Osteoblast (primary cell): ENCODE measurements around the gene LNX1. TPM values are rescaled to one million over a fixed set of nuclear protein-coding genes. Genes with fewer than 3 reads are reported as not detected.

ENCODE experiments used
- DNase-seq: peaks from one replicate; pipeline ENCODE4 v3.0.0; 2011; ENCODE audit warnings: low spot score, mixed read lengths; ENCODE audit not compliant: insufficient read length; ENCODE audit errors: missing footprints
- H2AFZ ChIP-seq: 2 replicates; pipeline ENCODE4 v1.6.0; 2011; ENCODE audit warnings: mild to moderate bottlenecking, low read length
- H3K27ac ChIP-seq: 2 replicates; pipeline ENCODE4 v1.5.1; 2011; ENCODE audit warnings: mild to moderate bottlenecking, low read depth, low read length, moderate library complexity
- H3K27me3 ChIP-seq: 2 replicates; pipeline ENCODE4 v1.6.0; 2012; ENCODE audit warnings: mild to moderate bottlenecking, control low read depth, inconsistent platforms, low read length, moderate library complexity; ENCODE audit not compliant: insufficient read depth
- H3K36me3 ChIP-seq: 2 replicates; pipeline ENCODE4 v1.5.1; 2011; ENCODE audit warnings: mild to moderate bottlenecking, low read length, control low read depth, moderate library complexity; ENCODE audit not compliant: insufficient read depth
- H3K4me1 ChIP-seq: 2 replicates; pipeline ENCODE4 v1.5.1; 2011; ENCODE audit warnings: mild to moderate bottlenecking, low read length, control low read depth, moderate library complexity; ENCODE audit not compliant: insufficient read depth
- H3K4me2 ChIP-seq: 2 replicates; pipeline ENCODE4 v1.6.0; 2011; ENCODE audit warnings: mild to moderate bottlenecking, low read length; ENCODE audit not compliant: insufficient read depth
- H3K4me3 ChIP-seq: fragments of 200-600 bp; sonication (generic); 3 replicates; pipeline ENCODE4 v1.5.1; 2012; ENCODE audit warnings: mild to moderate bottlenecking, low read length, inconsistent platforms; ENCODE audit not compliant: insufficient read depth
- H3K79me2 ChIP-seq: 2 replicates; pipeline ENCODE4 v1.6.0; 2012; ENCODE audit warnings: mild to moderate bottlenecking, low read length, control low read depth, inconsistent platforms; ENCODE audit not compliant: insufficient read depth
- H3K9me3 ChIP-seq: 2 replicates; pipeline ENCODE4 v1.5.1; 2011; ENCODE audit warnings: low read depth, low read length, control low read depth
- H4K20me1 ChIP-seq: 2 replicates; pipeline ENCODE4 v1.6.0; 2012; ENCODE audit warnings: mild to moderate bottlenecking, low read length, control low read depth; ENCODE audit not compliant: insufficient read depth
- total RNA-seq: library from RNA; depleted of rRNA; stranded (reverse); fragments of >200 nt; gene quantifications from 2 replicates; pipeline ENCODE4 v1.2.3, GENCODE V29; 2012
- TF ChIP-seq, protein P1 (sequence below): IDR thresholded peaks from 2 replicates; pipeline ENCODE4 v1.5.1; 2011; ENCODE audit warnings: mild to moderate bottlenecking, low read depth, low read length, moderate library complexity; ENCODE audit errors: extremely low read depth

LNX1 gene
- total RNA-seq, 1 donor, result 9.8 TPM

GRCh38 chr4:53562409-53562808, 28.9 kb downstream of the LNX1 start:
- H3K27ac ChIP-seq, result no peak overlapping the region
- H3K27me3 ChIP-seq, result no peaks in the 10 kb centered on the region
- DNase-seq, result no peak
- TF ChIP-seq, protein P1, sequence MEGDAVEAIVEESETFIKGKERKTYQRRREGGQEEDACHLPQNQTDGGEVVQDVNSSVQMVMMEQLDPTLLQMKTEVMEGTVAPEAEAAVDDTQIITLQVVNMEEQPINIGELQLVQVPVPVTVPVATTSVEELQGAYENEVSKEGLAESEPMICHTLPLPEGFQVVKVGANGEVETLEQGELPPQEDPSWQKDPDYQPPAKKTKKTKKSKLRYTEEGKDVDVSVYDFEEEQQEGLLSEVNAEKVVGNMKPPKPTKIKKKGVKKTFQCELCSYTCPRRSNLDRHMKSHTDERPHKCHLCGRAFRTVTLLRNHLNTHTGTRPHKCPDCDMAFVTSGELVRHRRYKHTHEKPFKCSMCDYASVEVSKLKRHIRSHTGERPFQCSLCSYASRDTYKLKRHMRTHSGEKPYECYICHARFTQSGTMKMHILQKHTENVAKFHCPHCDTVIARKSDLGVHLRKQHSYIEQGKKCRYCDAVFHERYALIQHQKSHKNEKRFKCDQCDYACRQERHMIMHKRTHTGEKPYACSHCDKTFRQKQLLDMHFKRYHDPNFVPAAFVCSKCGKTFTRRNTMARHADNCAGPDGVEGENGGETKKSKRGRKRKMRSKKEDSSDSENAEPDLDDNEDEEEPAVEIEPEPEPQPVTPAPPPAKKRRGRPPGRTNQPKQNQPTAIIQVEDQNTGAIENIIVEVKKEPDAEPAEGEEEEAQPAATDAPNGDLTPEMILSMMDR, result no peak
- no peaks in the 10 kb centered on the region for H3K9me3 ChIP-seq
- no peak overlapping the region for H3K4me2 ChIP-seq
- no peak overlapping the region for H2AFZ ChIP-seq
- H3K4me3 ChIP-seq, result no peak overlapping the region
- no peaks in the 10 kb centered on the region for H3K36me3 ChIP-seq
- H3K79me2 ChIP-seq, result no peaks in the 10 kb centered on the region
- peaks cover 22% of the 10 kb centered on the region for H3K4me1 ChIP-seq
- H4K20me1 ChIP-seq, result no peaks in the 10 kb centered on the region

- no peak overlapping the region for H3K27ac ChIP-seq
- H3K4me2 ChIP-seq, result no peak overlapping the region
- H3K36me3 ChIP-seq, result no peaks in the 10 kb centered on the region
- H3K9me3 ChIP-seq, result no peaks in the 10 kb centered on the region
- no peak overlapping the region for H2AFZ ChIP-seq
- peaks cover 18% of the 10 kb centered on the region for H3K4me1 ChIP-seq
- no peaks in the 10 kb centered on the region for H4K20me1 ChIP-seq
- TF ChIP-seq, protein P1, result no peak
- no peaks in the 10 kb centered on the region for H3K27me3 ChIP-seq
- H3K79me2 ChIP-seq, result no peaks in the 10 kb centered on the region
- no peak overlapping the region for H3K4me3 ChIP-seq
- DNase-seq, result no peak
These were observed 32.2 kb downstream of the LNX1 start for GRCh38 chr4:53559021-53559620.

DNA sequence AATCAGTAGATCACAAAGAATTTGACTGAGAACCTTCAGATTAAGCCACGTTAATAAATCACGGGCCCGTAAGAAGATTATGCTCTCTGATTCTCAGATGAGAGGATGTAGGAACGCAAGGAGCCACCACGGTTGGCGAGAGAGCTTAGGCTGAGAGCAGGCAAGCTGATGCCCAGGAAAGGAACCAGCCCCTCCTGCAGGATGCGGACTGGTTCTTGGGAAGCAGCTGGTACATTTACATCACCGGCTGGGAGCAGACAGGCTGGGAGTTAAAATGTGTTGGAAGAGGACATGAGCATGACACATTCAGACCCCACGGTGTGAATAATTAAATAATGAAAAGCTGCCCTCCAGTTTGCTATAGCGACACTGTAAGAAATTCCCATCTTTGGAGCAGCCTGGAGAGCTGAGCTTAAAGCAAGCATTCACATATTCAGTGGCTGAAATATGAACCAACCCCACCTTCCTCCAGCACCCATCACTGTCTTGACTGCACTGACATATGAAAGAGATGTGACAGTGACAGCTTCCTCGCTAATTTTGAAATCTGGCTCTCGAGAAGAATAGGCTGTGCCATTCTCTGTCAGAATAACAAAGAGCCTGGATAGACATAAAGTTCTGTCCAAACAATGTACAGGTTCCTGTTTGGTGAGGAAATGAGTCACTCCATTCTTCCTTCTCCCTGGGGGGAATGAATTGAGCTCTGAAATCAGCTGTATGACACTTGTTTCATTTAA, 33.1 kb downstream of the LNX1 start:
- Histone ChIP-seq H3K36me3 (no peaks in the 10 kb centered on the region), H3K4me2 (peak overlapping the region; percentile 40), H3K27me3 (no peaks in the 10 kb centered on the region), H3K4me3 (no peak overlapping the region), H3K79me2 (no peaks in the 10 kb centered on the region), H2AFZ (no peak overlapping the region), H3K27ac (no peak overlapping the region), H4K20me1 (no peaks in the 10 kb centered on the region), H3K9me3 (no peaks in the 10 kb centered on the region), H3K4me1 (peaks cover 14% of the 10 kb centered on the region)
- no peak for DNase-seq
- TF ChIP-seq, protein P1, result no peak

GRCh38 chr4:53557669-53558064, 33.6 kb downstream of the LNX1 start:
- H2AFZ ChIP-seq, result no peak overlapping the region
- H3K4me2 ChIP-seq, result no peak overlapping the region
- no peak overlapping the region for H3K27ac ChIP-seq
- no peaks in the 10 kb centered on the region for H3K27me3 ChIP-seq
- H3K79me2 ChIP-seq, result no peaks in the 10 kb centered on the region
- H3K36me3 ChIP-seq, result no peaks in the 10 kb centered on the region
- TF ChIP-seq, protein P1, result no peak
- H4K20me1 ChIP-seq, result no peaks in the 10 kb centered on the region
- H3K4me1 ChIP-seq, result peaks cover 14% of the 10 kb centered on the region
- DNase-seq, result no peak
- H3K4me3 ChIP-seq, result no peak overlapping the region
- H3K9me3 ChIP-seq, result no peaks in the 10 kb centered on the region
